CD14-positive monocyte (primary cell): ENCODE measurements around the gene OXGR1. TPM values are rescaled to one million over a fixed set of nuclear protein-coding genes. Genes with fewer than 3 reads are reported as not detected.
A peak's percentile ranks its signal among the peaks of the same experiment; 100 is the strongest.

Source experiments
- DNase-seq, 3 donors: peaks; one replicate each; pipeline ENCODE4 v3.0.0-alpha.2; 2011 to 2022
- H2AFZ ChIP-seq: 2 replicates; pipeline ENCODE4 v1.6.0; 2012; ENCODE audit warnings: mild to moderate bottlenecking, low read depth, low read length, inconsistent platforms; ENCODE audit not compliant: insufficient read depth, poor library complexity, severe bottlenecking
- H3K27ac ChIP-seq, 2 donors: 1 replicate in 1 of 2; 2 replicates in 1 of 2; pipeline ENCODE4 v1.5.1; 2012 to 2013; ENCODE audit warnings: low read length in 2 of 2, control low read depth in 1 of 2, inconsistent platforms in 1 of 2, low read depth in 1 of 2, mild to moderate bottlenecking in 1 of 2
- H3K27me3 ChIP-seq, 2 donors: one replicate each; pipeline versions ENCODE4 v1.6.0 to v1.6.1; 2011 to 2013; ENCODE audit warnings: low read length in 2 of 2; ENCODE audit not compliant: control insufficient read depth in 2 of 2, insufficient read depth in 2 of 2
- H3K36me3 ChIP-seq, 2 donors: replicated peaks in 1 of 2; 1 replicate in 1 of 2; 2 replicates in 1 of 2; pipeline versions ENCODE4 v1.5.1 to v1.6.1; 2012 to 2013; ENCODE audit warnings: low read length in 2 of 2, control low read depth in 1 of 2, inconsistent platforms in 1 of 2, mild to moderate bottlenecking in 1 of 2; ENCODE audit not compliant: insufficient read depth in 2 of 2, control insufficient read depth in 1 of 2
- H3K4me1 ChIP-seq, 2 donors: 1 replicate in 1 of 2; 2 replicates in 1 of 2; pipeline versions ENCODE4 v1.5.1 to v1.6.1; 2012 to 2013; ENCODE audit warnings: low read length in 2 of 2, control low read depth in 1 of 2, inconsistent platforms in 1 of 2, mild to moderate bottlenecking in 1 of 2, moderate library complexity in 1 of 2; ENCODE audit not compliant: insufficient read depth in 2 of 2, control insufficient read depth in 1 of 2
- H3K4me2 ChIP-seq: replicated peaks from 2 replicates; pipeline ENCODE3; 2012; ENCODE audit warnings: low read length, moderate library complexity, mild to moderate bottlenecking; ENCODE audit not compliant: poor library complexity, severe bottlenecking; ENCODE audit errors: extremely low read depth
- H3K4me3 ChIP-seq, 3 experiments: fragments of 200-600 bp in 1 of 3; sonication (generic) in 1 of 3; replicated peaks in 1 of 3; 1 replicate in 2 of 3; 2 replicates in 1 of 3; pipeline ENCODE4 v1.5.1; 2011 to 2013; ENCODE audit warnings: low read length in 3 of 3, mild to moderate bottlenecking in 3 of 3, control low read depth in 2 of 3, low read depth in 2 of 3, inconsistent platforms in 1 of 3, moderate library complexity in 1 of 3
- H3K79me2 ChIP-seq: 2 replicates; pipeline ENCODE4 v1.6.0; 2012; ENCODE audit warnings: mild to moderate bottlenecking, control low read depth, inconsistent platforms, low read length, moderate library complexity; ENCODE audit not compliant: insufficient read depth
- H3K9ac ChIP-seq: 2 replicates; pipeline ENCODE4 v1.6.0; 2017; ENCODE audit warnings: low read length, mild to moderate bottlenecking; ENCODE audit not compliant: insufficient read depth, poor library complexity, severe bottlenecking
- H3K9me3 ChIP-seq, 2 donors: replicated peaks in 1 of 2; 1 replicate in 1 of 2; 2 replicates in 1 of 2; pipeline versions ENCODE4 v1.5.1 to v1.6.1; 2012 to 2013; ENCODE audit warnings: low read length in 2 of 2, control low read depth in 1 of 2; ENCODE audit not compliant: control insufficient read depth in 1 of 2, insufficient read depth in 1 of 2
- H4K20me1 ChIP-seq: 2 replicates; pipeline ENCODE4 v1.6.0; 2012; ENCODE audit warnings: mild to moderate bottlenecking, low read length, control low read depth, moderate library complexity; ENCODE audit not compliant: insufficient read depth
- H3K27ac Mint-ChIP-seq, 7 donors: one replicate each; pipeline ENCODE4 v1.8.0; 2020; ENCODE audit warnings: mild to moderate bottlenecking in 7 of 7, mixed read lengths in 7 of 7, moderate library complexity in 6 of 7, inconsistent platforms in 2 of 7
- H3K27me3 Mint-ChIP-seq, 3 donors: one replicate each; pipeline ENCODE4 v1.8.0; 2021 to 2022; ENCODE audit warnings: low read depth in 3 of 3, mild to moderate bottlenecking in 3 of 3, mixed read lengths in 3 of 3, moderate library complexity in 3 of 3, inconsistent platforms in 1 of 3
- H3K36me3 Mint-ChIP-seq, 2 donors: one replicate each; pipeline ENCODE4 v1.8.0; 2020; ENCODE audit warnings: mixed read lengths in 2 of 2, inconsistent platforms in 1 of 2, mild to moderate bottlenecking in 1 of 2
- H3K4me1 Mint-ChIP-seq: one replicate; pipeline ENCODE4 v1.8.0; 2020; ENCODE audit warnings: mild to moderate bottlenecking, mixed read lengths
- H3K4me3 Mint-ChIP-seq, 2 donors: one replicate each; pipeline ENCODE4 v1.8.0; 2020; ENCODE audit warnings: mild to moderate bottlenecking in 2 of 2, mixed read lengths in 2 of 2, moderate library complexity in 1 of 2
- H3K9me3 Mint-ChIP-seq, 7 donors: one replicate each; pipeline ENCODE4 v1.8.0; 2020 to 2022; ENCODE audit warnings: mixed read lengths in 7 of 7, mild to moderate bottlenecking in 6 of 7, moderate library complexity in 6 of 7, inconsistent platforms in 2 of 7
- WGBS: methylation state at CpG from one replicate; pipeline ENCODE4 v1.1.5; 2013; ENCODE audit warnings: missing lambda C conversion rate; ENCODE audit not compliant: insufficient coverage; 5-methylcytosine and 5-hydroxymethylcytosine counted together
- intact Hi-C, 2 donors: fragments of 100-400 bp; cut with micrococcal nuclease; formaldehyde crosslinking; loops; one replicate each; pipeline versions ENCODE4 v1.15.0 to v1.15.1; 2023
- polyA plus RNA-seq, 3 donors: library from polyadenylated mRNA; depleted of rRNA in 1 of 3; unstranded in 2 of 3; stranded (reverse) in 1 of 3; fragments of 300-500 nt in 2 of 3; fragments of >200 nt in 1 of 3; fragmentation: Illumina TruSeq in 2 of 3; gene quantifications; 1 replicate in 2 of 3; 2 replicates in 1 of 3; pipeline ENCODE4 v1.2.3, GENCODE V29; 2012 to 2021
- TF ChIP-seq, protein P1 (sequence below): fragments of 200-600 bp; IDR thresholded peaks from one replicate; pipeline ENCODE4 v1.8.0; 2022; ENCODE audit warnings: antibody characterized with exemption, mild to moderate bottlenecking

Gene OXGR1
- polyA plus RNA-seq, 3 donors: 0.22 to 0.27 TPM; not detected in 1

DNA sequence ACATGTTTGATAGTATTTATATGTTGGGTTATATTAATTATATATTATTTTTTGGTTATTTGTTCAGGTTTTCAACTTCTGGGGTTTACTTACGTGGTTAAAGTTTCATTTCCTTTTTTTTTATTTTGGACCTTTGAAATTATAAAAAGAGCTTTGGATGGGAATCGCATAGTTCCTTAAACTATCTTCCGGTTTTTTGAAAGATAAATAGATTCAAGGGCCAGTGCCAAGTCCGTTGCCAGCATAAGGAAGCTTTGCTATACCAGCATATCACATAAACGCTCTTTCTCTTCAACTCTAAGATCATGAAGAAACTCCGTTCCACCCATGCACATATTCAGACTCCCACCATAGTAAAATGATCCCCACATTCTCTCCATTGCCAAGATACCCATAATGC lies 7.4 kb upstream of the OXGR1 start:
- H3K4me2 ChIP-seq: peak overlapping the region; percentile 72
- Mint-ChIP-seq H3K4me1 (peaks cover 66% of the 10 kb centered on the region), H3K4me3 (peak overlapping the region in 1 of 2 donors; percentile 84), H3K9me3 (peaks cover 0 to 4% (median 0%) of the 10 kb centered on the region in 7 donors), H3K36me3 (no peaks in the 10 kb centered on the region), H3K27me3 (peaks cover 0 to 3% (median 0%) of the 10 kb centered on the region in 3 donors), H3K27ac (peak overlapping the region; percentile 7 to 91 (median 75))
- TF ChIP-seq, protein P1, sequence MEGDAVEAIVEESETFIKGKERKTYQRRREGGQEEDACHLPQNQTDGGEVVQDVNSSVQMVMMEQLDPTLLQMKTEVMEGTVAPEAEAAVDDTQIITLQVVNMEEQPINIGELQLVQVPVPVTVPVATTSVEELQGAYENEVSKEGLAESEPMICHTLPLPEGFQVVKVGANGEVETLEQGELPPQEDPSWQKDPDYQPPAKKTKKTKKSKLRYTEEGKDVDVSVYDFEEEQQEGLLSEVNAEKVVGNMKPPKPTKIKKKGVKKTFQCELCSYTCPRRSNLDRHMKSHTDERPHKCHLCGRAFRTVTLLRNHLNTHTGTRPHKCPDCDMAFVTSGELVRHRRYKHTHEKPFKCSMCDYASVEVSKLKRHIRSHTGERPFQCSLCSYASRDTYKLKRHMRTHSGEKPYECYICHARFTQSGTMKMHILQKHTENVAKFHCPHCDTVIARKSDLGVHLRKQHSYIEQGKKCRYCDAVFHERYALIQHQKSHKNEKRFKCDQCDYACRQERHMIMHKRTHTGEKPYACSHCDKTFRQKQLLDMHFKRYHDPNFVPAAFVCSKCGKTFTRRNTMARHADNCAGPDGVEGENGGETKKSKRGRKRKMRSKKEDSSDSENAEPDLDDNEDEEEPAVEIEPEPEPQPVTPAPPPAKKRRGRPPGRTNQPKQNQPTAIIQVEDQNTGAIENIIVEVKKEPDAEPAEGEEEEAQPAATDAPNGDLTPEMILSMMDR: no peak
- H4K20me1 ChIP-seq: no peaks in the 10 kb centered on the region
- peak; percentile 57 to 84 (median 71) for DNase-seq
- no peak overlapping the region for H3K9ac ChIP-seq
- H3K4me3 ChIP-seq: peak overlapping the region in 2 of 3 experiments; percentile 10 to 65
- H3K9me3 ChIP-seq: no peaks in the 10 kb centered on the region
- H3K79me2 ChIP-seq: no peaks in the 10 kb centered on the region
- WGBS: 20% methylated on average over 1 of the region's 6 CpGs
- H3K4me1 ChIP-seq: peaks cover 59 to 76% of the 10 kb centered on the region in 2 donors
- H3K36me3 ChIP-seq: no peaks in the 10 kb centered on the region
- no peaks in the 10 kb centered on the region for H3K27me3 ChIP-seq
- peak overlapping the region in 1 of 2 donors; percentile 66 for H3K27ac ChIP-seq
- intact Hi-C loops: loop anchor here in 1 of 2 donors (10.0 kb wide), 1 partner anchor 213 kb away; no protein-coding TSS in a partner anchor
- no peak overlapping the region for H2AFZ ChIP-seq

DNA sequence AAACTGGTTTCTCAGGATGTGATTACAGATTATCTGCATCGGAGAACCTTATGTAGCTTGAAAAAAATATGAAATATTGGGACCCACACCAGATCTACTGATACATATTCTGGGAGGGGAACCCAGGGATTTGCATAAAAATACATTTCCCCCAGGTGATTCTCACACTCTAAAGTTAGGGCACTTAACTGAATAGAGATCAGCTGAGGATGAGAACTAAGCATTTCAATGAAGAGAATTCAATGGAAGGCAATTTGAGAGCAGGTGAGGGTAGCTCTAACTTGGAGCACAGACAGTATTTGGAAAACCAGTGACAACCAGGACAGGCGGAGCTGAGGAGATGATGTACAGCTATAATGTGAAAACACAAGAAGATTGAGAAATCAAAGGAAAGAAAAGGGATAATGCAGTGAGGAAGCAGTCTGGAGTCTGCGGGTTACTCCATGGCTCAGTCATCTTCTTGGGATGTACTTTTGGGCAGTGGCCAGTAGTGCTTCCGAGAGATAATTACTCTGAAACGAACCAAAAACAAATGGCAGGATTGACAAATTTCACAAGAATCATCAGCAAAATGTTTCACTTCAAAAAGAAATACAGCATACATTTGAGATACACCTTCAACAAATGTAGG lies 6.1 kb upstream of the OXGR1 start:
- H3K27ac Mint-ChIP-seq: peak overlapping the region in 3 of 7 donors; percentile 15 to 90 (median 16)
- peaks cover 0 to 4% (median 0%) of the 10 kb centered on the region in 7 donors for H3K9me3 Mint-ChIP-seq
- Histone ChIP-seq H4K20me1 (no peaks in the 10 kb centered on the region), H3K4me3 (no peak overlapping the region), H3K79me2 (no peaks in the 10 kb centered on the region), H3K9me3 (no peaks in the 10 kb centered on the region), H3K4me2 (no peak overlapping the region), H3K9ac (no peak overlapping the region), H3K27me3 (no peaks in the 10 kb centered on the region), H3K27ac (no peak overlapping the region), H3K4me1 (peaks cover 68 to 89% of the 10 kb centered on the region in 2 donors), H3K36me3 (no peaks in the 10 kb centered on the region), H2AFZ (no peak overlapping the region)
- WGBS: 100% methylated on average over 2 of the region's 5 CpGs
- no peak for DNase-seq
- H3K4me3 Mint-ChIP-seq: no peak overlapping the region
- H3K36me3 Mint-ChIP-seq: no peaks in the 10 kb centered on the region
- intact Hi-C loops: loop anchor here in 1 of 2 donors (10.0 kb wide), 1 partner anchor 214 kb away; no protein-coding TSS in a partner anchor
- H3K4me1 Mint-ChIP-seq: peaks cover 75% of the 10 kb centered on the region
- TF ChIP-seq, protein P1: no peak
- H3K27me3 Mint-ChIP-seq: peaks cover 0 to 3% (median 0%) of the 10 kb centered on the region in 3 donors
